ENCODE measurements around the gene NKX1-1.

DNA sequence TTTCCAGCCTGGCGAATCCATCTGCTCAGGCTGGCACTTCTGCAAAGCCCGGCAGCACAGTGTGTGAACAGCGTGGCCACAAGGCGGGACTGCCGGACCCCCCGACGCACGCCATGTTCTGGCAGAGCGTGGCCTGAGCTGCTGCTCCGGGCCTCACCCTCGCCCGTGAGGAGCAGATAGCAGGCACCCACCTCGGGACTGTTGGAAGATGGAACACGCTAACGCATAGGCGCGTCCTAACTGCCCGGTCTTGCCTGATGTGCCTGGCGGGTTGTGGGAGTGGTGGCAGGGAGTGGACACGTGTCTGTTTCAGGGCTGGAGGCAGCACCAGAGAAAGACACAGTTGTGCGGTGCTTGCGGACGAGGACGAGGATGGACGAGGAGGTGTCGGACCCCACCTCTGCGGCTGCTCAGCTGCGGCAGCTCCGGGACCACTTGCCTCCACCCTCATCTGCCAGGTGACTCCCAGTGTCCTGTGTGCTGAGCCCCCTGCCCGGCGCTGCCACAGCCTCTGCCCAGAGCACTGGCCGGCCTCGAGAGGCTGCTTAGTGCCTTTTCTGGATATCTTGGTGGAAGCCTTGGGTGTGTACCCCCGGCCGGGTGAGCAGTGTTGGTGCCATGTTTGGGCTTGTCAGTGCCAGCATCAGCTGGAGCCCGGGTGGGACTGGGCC, 31.1 kb downstream of the NKX1-1 start:
- TF ChIP-seq, protein P1, sequence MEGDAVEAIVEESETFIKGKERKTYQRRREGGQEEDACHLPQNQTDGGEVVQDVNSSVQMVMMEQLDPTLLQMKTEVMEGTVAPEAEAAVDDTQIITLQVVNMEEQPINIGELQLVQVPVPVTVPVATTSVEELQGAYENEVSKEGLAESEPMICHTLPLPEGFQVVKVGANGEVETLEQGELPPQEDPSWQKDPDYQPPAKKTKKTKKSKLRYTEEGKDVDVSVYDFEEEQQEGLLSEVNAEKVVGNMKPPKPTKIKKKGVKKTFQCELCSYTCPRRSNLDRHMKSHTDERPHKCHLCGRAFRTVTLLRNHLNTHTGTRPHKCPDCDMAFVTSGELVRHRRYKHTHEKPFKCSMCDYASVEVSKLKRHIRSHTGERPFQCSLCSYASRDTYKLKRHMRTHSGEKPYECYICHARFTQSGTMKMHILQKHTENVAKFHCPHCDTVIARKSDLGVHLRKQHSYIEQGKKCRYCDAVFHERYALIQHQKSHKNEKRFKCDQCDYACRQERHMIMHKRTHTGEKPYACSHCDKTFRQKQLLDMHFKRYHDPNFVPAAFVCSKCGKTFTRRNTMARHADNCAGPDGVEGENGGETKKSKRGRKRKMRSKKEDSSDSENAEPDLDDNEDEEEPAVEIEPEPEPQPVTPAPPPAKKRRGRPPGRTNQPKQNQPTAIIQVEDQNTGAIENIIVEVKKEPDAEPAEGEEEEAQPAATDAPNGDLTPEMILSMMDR (IDR thresholded peaks at IDR 0.05): no peak
- TF ChIP-seq EP300 (IDR thresholded peaks at IDR 0.05): no peak
- no peak for TF ChIP-seq POLR2AphosphoS5 (IDR thresholded peaks at IDR 0.05)
- TF ChIP-seq POLR2A (IDR thresholded peaks at IDR 0.05): no peak

All from gastroesophageal sphincter (tissue), 3 donors.